K562 (cell line): ENCODE results near the gene TSHZ1.

Source experiments
- KHSRP ChIP-seq: fragments of 450-650 bp; IDR thresholded peaks from 2 replicates; pipeline ENCODE4 v1.6.1; 2017
- SRF ChIP-seq, 2 experiments: fragments of 250-450, 450-650 bp in 1 of 2; sonication (Bioruptor Pico) in 1 of 2; sonication (generic) in 1 of 2; formaldehyde crosslinking; IDR thresholded peaks; 2 replicates each; pipeline versions ENCODE4 v1.5.0 to v1.5.1; 2020 to 2022; ENCODE audit warnings: mild to moderate bottlenecking in 1 of 2, missing genetic modification reagents in 1 of 2
- TF ChIP-seq, protein P1 (sequence below): fragments of 200-600 bp; sonication (generic); IDR thresholded peaks from one replicate; pipeline ENCODE4 v1.6.1; 2012; ENCODE audit warnings: mild to moderate bottlenecking, low read depth, low read length, inconsistent platforms

DNA sequence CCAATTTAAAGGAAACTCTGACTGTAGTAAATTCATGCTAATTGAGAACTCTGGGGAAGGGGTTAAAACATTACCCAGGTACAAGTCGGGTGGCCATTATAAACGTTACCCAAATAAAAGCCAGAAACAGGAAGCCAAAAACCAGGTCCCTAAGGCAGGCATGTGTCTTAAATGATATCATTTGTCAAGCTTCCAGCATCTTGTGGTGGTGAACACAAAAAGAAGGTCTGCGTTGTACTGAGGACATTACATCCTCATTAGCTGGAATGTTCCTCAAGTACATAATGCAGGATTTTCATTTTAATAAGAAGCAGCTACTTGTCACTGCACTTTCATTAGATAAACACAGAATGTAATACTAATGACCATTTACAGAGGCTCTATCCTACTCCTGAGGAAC lies 12.6 kb upstream of the TSHZ1 start:
- no peak for TF ChIP-seq SRF (CRISPR knock-in tag; IDR thresholded peaks at IDR 0.05)
- no peak for TF ChIP-seq KHSRP
- TF ChIP-seq, protein P1, sequence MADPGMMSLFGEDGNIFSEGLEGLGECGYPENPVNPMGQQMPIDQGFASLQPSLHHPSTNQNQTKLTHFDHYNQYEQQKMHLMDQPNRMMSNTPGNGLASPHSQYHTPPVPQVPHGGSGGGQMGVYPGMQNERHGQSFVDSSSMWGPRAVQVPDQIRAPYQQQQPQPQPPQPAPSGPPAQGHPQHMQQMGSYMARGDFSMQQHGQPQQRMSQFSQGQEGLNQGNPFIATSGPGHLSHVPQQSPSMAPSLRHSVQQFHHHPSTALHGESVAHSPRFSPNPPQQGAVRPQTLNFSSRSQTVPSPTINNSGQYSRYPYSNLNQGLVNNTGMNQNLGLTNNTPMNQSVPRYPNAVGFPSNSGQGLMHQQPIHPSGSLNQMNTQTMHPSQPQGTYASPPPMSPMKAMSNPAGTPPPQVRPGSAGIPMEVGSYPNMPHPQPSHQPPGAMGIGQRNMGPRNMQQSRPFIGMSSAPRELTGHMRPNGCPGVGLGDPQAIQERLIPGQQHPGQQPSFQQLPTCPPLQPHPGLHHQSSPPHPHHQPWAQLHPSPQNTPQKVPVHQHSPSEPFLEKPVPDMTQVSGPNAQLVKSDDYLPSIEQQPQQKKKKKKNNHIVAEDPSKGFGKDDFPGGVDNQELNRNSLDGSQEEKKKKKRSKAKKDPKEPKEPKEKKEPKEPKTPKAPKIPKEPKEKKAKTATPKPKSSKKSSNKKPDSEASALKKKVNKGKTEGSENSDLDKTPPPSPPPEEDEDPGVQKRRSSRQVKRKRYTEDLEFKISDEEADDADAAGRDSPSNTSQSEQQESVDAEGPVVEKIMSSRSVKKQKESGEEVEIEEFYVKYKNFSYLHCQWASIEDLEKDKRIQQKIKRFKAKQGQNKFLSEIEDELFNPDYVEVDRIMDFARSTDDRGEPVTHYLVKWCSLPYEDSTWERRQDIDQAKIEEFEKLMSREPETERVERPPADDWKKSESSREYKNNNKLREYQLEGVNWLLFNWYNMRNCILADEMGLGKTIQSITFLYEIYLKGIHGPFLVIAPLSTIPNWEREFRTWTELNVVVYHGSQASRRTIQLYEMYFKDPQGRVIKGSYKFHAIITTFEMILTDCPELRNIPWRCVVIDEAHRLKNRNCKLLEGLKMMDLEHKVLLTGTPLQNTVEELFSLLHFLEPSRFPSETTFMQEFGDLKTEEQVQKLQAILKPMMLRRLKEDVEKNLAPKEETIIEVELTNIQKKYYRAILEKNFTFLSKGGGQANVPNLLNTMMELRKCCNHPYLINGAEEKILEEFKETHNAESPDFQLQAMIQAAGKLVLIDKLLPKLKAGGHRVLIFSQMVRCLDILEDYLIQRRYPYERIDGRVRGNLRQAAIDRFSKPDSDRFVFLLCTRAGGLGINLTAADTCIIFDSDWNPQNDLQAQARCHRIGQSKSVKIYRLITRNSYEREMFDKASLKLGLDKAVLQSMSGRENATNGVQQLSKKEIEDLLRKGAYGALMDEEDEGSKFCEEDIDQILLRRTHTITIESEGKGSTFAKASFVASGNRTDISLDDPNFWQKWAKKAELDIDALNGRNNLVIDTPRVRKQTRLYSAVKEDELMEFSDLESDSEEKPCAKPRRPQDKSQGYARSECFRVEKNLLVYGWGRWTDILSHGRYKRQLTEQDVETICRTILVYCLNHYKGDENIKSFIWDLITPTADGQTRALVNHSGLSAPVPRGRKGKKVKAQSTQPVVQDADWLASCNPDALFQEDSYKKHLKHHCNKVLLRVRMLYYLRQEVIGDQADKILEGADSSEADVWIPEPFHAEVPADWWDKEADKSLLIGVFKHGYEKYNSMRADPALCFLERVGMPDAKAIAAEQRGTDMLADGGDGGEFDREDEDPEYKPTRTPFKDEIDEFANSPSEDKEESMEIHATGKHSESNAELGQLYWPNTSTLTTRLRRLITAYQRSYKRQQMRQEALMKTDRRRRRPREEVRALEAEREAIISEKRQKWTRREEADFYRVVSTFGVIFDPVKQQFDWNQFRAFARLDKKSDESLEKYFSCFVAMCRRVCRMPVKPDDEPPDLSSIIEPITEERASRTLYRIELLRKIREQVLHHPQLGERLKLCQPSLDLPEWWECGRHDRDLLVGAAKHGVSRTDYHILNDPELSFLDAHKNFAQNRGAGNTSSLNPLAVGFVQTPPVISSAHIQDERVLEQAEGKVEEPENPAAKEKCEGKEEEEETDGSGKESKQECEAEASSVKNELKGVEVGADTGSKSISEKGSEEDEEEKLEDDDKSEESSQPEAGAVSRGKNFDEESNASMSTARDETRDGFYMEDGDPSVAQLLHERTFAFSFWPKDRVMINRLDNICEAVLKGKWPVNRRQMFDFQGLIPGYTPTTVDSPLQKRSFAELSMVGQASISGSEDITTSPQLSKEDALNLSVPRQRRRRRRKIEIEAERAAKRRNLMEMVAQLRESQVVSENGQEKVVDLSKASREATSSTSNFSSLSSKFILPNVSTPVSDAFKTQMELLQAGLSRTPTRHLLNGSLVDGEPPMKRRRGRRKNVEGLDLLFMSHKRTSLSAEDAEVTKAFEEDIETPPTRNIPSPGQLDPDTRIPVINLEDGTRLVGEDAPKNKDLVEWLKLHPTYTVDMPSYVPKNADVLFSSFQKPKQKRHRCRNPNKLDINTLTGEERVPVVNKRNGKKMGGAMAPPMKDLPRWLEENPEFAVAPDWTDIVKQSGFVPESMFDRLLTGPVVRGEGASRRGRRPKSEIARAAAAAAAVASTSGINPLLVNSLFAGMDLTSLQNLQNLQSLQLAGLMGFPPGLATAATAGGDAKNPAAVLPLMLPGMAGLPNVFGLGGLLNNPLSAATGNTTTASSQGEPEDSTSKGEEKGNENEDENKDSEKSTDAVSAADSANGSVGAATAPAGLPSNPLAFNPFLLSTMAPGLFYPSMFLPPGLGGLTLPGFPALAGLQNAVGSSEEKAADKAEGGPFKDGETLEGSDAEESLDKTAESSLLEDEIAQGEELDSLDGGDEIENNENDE = no peak
